Thyroid gland (tissue), 4 donors: ENCODE results near the gene PFDN1. TPM values are rescaled to one million over a fixed set of nuclear protein-coding genes. Genes with fewer than 3 reads are reported as not detected.

Experiments
- DNase-seq, 2 donors: peaks; one replicate each; pipeline ENCODE4 v3.0.0-alpha.2; 2019
- H3K27ac ChIP-seq, 3 donors: fragments of 200-600 bp; sonication (generic); 1 replicate in 2 of 3; 2 replicates in 1 of 3; pipeline ENCODE4 v1.5.1; 2016 to 2019; ENCODE audit warnings: mild to moderate bottlenecking in 1 of 3, moderate library complexity in 1 of 3
- H3K27me3 ChIP-seq: fragments of 200-600 bp; sonication (generic); one replicate; pipeline ENCODE4 v1.5.1; 2019
- H3K36me3 ChIP-seq, 2 donors: fragments of 200-600 bp; sonication (generic); one replicate each; pipeline ENCODE4 v1.5.1; 2016 to 2019
- H3K4me1 ChIP-seq, 2 donors: fragments of 200-600 bp; sonication (generic); one replicate each; pipeline ENCODE4 v1.5.1; 2017 to 2019
- H3K4me3 ChIP-seq, 3 donors: fragments of 200-600 bp; sonication (generic); replicated peaks in 1 of 3; 1 replicate in 2 of 3; 2 replicates in 1 of 3; pipeline ENCODE4 v1.5.1; 2016; ENCODE audit warnings: mild to moderate bottlenecking in 1 of 3
- H3K9me3 ChIP-seq: fragments of 200-600 bp; sonication (generic); one replicate; pipeline ENCODE4 v1.5.1; 2017
- POLR2A ChIP-seq, 2 donors: fragments of 450-650 bp; IDR thresholded peaks; one replicate each; pipeline ENCODE4 v1.6.1; 2017; ENCODE audit warnings: antibody characterized with exemption in 2 of 2, mild to moderate bottlenecking in 2 of 2, moderate library complexity in 1 of 2
- WGBS, 2 donors: methylation state at CpG; one replicate each; pipeline ENCODE4 v1.1.5; 2017; 5-methylcytosine and 5-hydroxymethylcytosine counted together
- intact Hi-C: fragments of 100-400 bp; cut with DNase I; formaldehyde crosslinking; loops from one replicate; pipeline ENCODE4 v1.15.1; 2023
- total RNA-seq, 4 donors: library from RNA; depleted of rRNA; stranded (reverse); fragments of >200 nt; gene quantifications; one replicate each; pipeline ENCODE4 v1.2.3, GENCODE V29; 2016
- TF ChIP-seq, protein P1 (sequence below), 6 experiments: fragments of 200-600 bp in 3 of 6; fragments of 450-650 bp in 3 of 6; sonication (generic) in 3 of 6; IDR thresholded peaks; one replicate each; pipeline ENCODE4 v1.5.1; 2016 to 2019; ENCODE audit warnings: antibody characterized with exemption in 6 of 6, mild to moderate bottlenecking in 2 of 6, inconsistent platforms in 1 of 6, moderate library complexity in 1 of 6

PFDN1 gene
- total RNA-seq, 4 donors from 2014 or later: 58.2 to 106 (median 87.8) TPM

- H3K4me3 ChIP-seq: no peak overlapping the region
- no peak for DNase-seq
- H3K9me3 ChIP-seq: no peaks in the 10 kb centered on the region
- peaks cover under 1 to 17% of the 10 kb centered on the region in 2 donors for H3K36me3 ChIP-seq
- intact Hi-C loops: no loop called here
- H3K27ac ChIP-seq: no peak overlapping the region
- TF ChIP-seq, protein P1, sequence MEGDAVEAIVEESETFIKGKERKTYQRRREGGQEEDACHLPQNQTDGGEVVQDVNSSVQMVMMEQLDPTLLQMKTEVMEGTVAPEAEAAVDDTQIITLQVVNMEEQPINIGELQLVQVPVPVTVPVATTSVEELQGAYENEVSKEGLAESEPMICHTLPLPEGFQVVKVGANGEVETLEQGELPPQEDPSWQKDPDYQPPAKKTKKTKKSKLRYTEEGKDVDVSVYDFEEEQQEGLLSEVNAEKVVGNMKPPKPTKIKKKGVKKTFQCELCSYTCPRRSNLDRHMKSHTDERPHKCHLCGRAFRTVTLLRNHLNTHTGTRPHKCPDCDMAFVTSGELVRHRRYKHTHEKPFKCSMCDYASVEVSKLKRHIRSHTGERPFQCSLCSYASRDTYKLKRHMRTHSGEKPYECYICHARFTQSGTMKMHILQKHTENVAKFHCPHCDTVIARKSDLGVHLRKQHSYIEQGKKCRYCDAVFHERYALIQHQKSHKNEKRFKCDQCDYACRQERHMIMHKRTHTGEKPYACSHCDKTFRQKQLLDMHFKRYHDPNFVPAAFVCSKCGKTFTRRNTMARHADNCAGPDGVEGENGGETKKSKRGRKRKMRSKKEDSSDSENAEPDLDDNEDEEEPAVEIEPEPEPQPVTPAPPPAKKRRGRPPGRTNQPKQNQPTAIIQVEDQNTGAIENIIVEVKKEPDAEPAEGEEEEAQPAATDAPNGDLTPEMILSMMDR (IDR thresholded peaks at IDR 0.05): no peak
- no peak for TF ChIP-seq POLR2A (IDR thresholded peaks at IDR 0.05)
- WGBS, 2 donors: 90 to 97% methylated on average over 2 of the region's 2 CpGs
- H3K27me3 ChIP-seq: no peaks in the 10 kb centered on the region
- peaks cover 1 to 18% of the 10 kb centered on the region in 2 donors for H3K4me1 ChIP-seq
Measured at GRCh38 chr5:140338908-140339307, 36.0 kb upstream of the PFDN1 start.

DNA sequence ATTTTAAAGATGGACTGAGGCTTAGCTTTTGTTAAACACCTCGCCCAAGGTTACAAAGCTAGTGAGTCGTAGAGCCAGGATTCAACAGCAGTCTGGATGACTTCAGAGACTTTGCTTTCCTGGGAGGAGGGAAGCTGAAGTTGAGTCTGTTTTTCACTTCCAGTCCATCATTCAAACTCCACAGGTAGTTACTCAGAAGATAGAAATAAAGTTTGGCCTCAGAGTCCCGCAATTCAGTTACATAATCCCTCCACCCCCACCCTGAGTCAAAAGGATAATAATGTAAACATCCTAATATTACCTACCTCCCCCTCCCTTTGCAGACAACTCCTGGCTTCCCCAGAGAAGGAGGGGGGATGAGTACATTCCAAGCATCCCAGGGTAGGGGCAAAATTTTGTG, 35.4 kb upstream of the PFDN1 start:
- H3K4me1 ChIP-seq: peaks cover 0 to 15% of the 10 kb centered on the region in 2 donors
- no peaks in the 10 kb centered on the region for H3K9me3 ChIP-seq
- intact Hi-C loops: no loop called here
- WGBS, 2 donors: 79 to 87% methylated on average over 3 of the region's 3 CpGs
- H3K27me3 ChIP-seq: no peaks in the 10 kb centered on the region
- no peak overlapping the region for H3K4me3 ChIP-seq
- H3K27ac ChIP-seq: no peak overlapping the region
- DNase-seq: no peak
- TF ChIP-seq POLR2A (IDR thresholded peaks at IDR 0.05): no peak
- TF ChIP-seq, protein P1 (IDR thresholded peaks at IDR 0.05): no peak
- H3K36me3 ChIP-seq: peaks cover 7 to 20% of the 10 kb centered on the region in 2 donors

- H3K36me3 ChIP-seq: peaks cover 9 to 25% of the 10 kb centered on the region in 2 donors
- H3K27me3 ChIP-seq: no peaks in the 10 kb centered on the region
- WGBS, 2 donors: 88 to 100% methylated on average over 1 of the region's 1 CpG
- no peak overlapping the region for H3K27ac ChIP-seq
- no peak overlapping the region for H3K4me3 ChIP-seq
- H3K4me1 ChIP-seq: peaks cover 0 to 11% of the 10 kb centered on the region in 2 donors
- H3K9me3 ChIP-seq: no peaks in the 10 kb centered on the region
- intact Hi-C loops: no loop called here
- DNase-seq: no peak
- no peak for TF ChIP-seq POLR2A (IDR thresholded peaks at IDR 0.05)
- TF ChIP-seq, protein P1 (IDR thresholded peaks at IDR 0.05): no peak
Measured at GRCh38 chr5:140337880-140338279, 35.0 kb upstream of the PFDN1 start.

- intact Hi-C loops: no loop called here
- H3K27ac ChIP-seq: peak overlapping the region in 2 of 3 donors; percentile 20 to 24
- H3K27me3 ChIP-seq: no peaks in the 10 kb centered on the region
- no peak for DNase-seq
- H3K4me3 ChIP-seq: no peak overlapping the region
- H3K36me3 ChIP-seq: peaks cover 9 to 23% of the 10 kb centered on the region in 2 donors
- 62 to 68% methylated on average over 5 of the region's 5 CpGs for WGBS, 2 donors
- no peaks in the 10 kb centered on the region for H3K9me3 ChIP-seq
- H3K4me1 ChIP-seq: peaks cover 0 to 5% of the 10 kb centered on the region in 2 donors
- TF ChIP-seq, protein P1 (IDR thresholded peaks at IDR 0.05): no peak
- TF ChIP-seq POLR2A (IDR thresholded peaks at IDR 0.05): no peak
Measured at GRCh38 chr5:140336388-140336787, 33.5 kb upstream of the PFDN1 start.

- H3K4me1 ChIP-seq: peaks cover 6 to 14% of the 10 kb centered on the region in 2 donors
- intact Hi-C loops: no loop called here
- TF ChIP-seq, protein P1 (IDR thresholded peaks at IDR 0.05): no peak
- TF ChIP-seq POLR2A (IDR thresholded peaks at IDR 0.05): no peak
Measured at GRCh38 chr5:140331638-140332037, 28.7 kb upstream of the PFDN1 start.

More at GRCh38 chr5:140331638-140332037, 28.7 kb upstream of the PFDN1 start:
- Histone ChIP-seq H3K27ac (no peak overlapping the region), H3K27me3 (no peaks in the 10 kb centered on the region), H3K9me3 (no peaks in the 10 kb centered on the region), H3K36me3 (peaks cover 9 to 23% of the 10 kb centered on the region in 2 donors), H3K4me3 (no peak overlapping the region)
- no peak for DNase-seq
- WGBS, 2 donors: 53 to 63% methylated on average over 1 of the region's 1 CpG
